ENCODE results near the gene SLC37A2. TPM values are rescaled to one million over a fixed set of nuclear protein-coding genes. Genes with fewer than 3 reads are reported as not detected.

Gene SLC37A2
- total and polyA plus RNA-seq, 2 of the 13 experiments (the other 11 are each of a cell fraction or from before 2014, with no cell fraction given) = 4.6 to 7.1 TPM

DNA sequence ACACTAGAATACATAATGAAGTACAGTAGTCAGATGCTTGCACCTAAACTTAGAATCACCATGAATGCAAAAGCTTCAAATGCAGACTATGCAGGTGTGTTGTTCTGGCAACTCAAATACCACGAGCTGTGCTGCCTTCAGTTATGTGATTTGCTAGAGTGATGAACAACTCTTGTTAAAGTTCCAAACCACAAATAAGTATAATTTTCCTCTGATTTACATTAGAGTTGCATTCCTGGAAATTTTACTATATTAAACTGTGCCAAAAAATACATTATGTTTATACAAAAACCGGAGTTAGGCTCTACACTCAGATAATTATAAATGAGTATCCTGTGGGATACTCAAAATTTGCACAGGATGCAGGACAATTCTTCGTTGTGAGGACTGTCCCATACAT, 45.4 kb downstream of the SLC37A2 start:
- CTCF ChIA-PET (ENCODE audit: low intra/inter-chr PET ratio, low total read pairs) = no interaction called here
- intact Hi-C loops (cut with micrococcal nuclease; ENCODE audit: unreplicated experiment) = no loop called here
- POLR2A ChIA-PET = no interaction called here
- no TSS peak for BruUV-seq (replicated peaks)
- Histone ChIP-seq H3K4me1 (ENCODE audit: insufficient read depth, low read length) (peaks cover 14% of the 10 kb centered on the region), H3K9ac (ENCODE audit: insufficient read depth, low read depth, low read length) (no peak overlapping the region), H3K4me2 (ENCODE audit: low read depth, low read length) (no peak overlapping the region), H3K9me3 (ENCODE audit: low read length) (no peaks in the 10 kb centered on the region), H3K27me3 (ENCODE audit: control insufficient read depth in 1 of 2, insufficient read depth in 2 of 2, low read length in 2 of 2) (no peaks in the 10 kb centered on the region; a peak in 1 of 5 replicates), H3K79me2 (ENCODE audit: insufficient read depth, low read length) (peaks cover 3% of the 10 kb centered on the region), H3K4me3 (replicated peaks in 1 of 3; ENCODE audit: insufficient read depth in 1 of 3, low read depth in 2 of 3, low read length in 3 of 3) (no peak overlapping the region), H4K20me1 (ENCODE audit: insufficient read depth, low read length) (no peaks in the 10 kb centered on the region), H2AFZ (ENCODE audit: low read length) (no peak overlapping the region), H3K36me3 (replicated peaks in 1 of 2; ENCODE audit: control insufficient read depth in 1 of 2, insufficient read depth in 2 of 2, low read length in 2 of 2) (no peaks in the 10 kb centered on the region), H3K27ac (ENCODE audit: extremely low read length, insufficient read depth, low read length) (no peak overlapping the region)
- 92% methylated on average over 3 of the region's 3 CpGs for WGBS (ENCODE audit: low lambda C conversion rate)
- FAIRE-seq (no peak), ATAC-seq (no peak), DNase-seq (ENCODE audit: low spot score) (no peak)
- TF ChIP-seq THAP11 (CRISPR knock-in tag; IDR thresholded peaks at IDR 0.05) (no peak), ZNF510 (CRISPR knock-in tag; IDR thresholded peaks at IDR 0.05; ENCODE audit: low read depth) (no peak)
- in situ Hi-C loops (cut with HindIII; ENCODE audit: extremely low pct_ligation_motif_present, low pct_unique_long_range_greater_than_20kb) = no loop called here

- Histone ChIP-seq H3K27ac (ENCODE audit: extremely low read length, insufficient read depth, low read length) (no peak overlapping the region), H3K9me3 (ENCODE audit: low read length) (no peaks in the 10 kb centered on the region), H3K27me3 (ENCODE audit: control insufficient read depth in 1 of 2, insufficient read depth in 2 of 2, low read length in 2 of 2) (no peaks in the 10 kb centered on the region; a peak in 1 of 5 replicates), H3K36me3 (replicated peaks in 1 of 2; ENCODE audit: control insufficient read depth in 1 of 2, insufficient read depth in 2 of 2, low read length in 2 of 2) (no peaks in the 10 kb centered on the region), H3K4me2 (ENCODE audit: low read depth, low read length) (peak overlapping the region; percentile 85), H3K4me1 (ENCODE audit: insufficient read depth, low read length) (peaks cover 14% of the 10 kb centered on the region), H3K4me3 (replicated peaks in 1 of 3; ENCODE audit: insufficient read depth in 1 of 3, low read depth in 2 of 3, low read length in 3 of 3) (peak overlapping the region; percentile 72 to 94 (median 84)), H4K20me1 (ENCODE audit: insufficient read depth, low read length) (no peaks in the 10 kb centered on the region), H3K9ac (ENCODE audit: insufficient read depth, low read depth, low read length) (peak overlapping the region; percentile 82), H3K79me2 (ENCODE audit: insufficient read depth, low read length) (peaks cover 3% of the 10 kb centered on the region), H2AFZ (ENCODE audit: low read length) (peak overlapping the region; percentile 73)
- WGBS (ENCODE audit: low lambda C conversion rate) = 50% methylated on average over 4 of the region's 4 CpGs
- ATAC-seq = no peak
- ChIA-PET POLR2A (interaction anchor here (0.6 to 3.5 kb wide), 5 partner anchors 14 to 176 kb away, joined by 3 to 36 read pairs (median 6); partner anchors contain the start of gene CCDC15), CTCF (ENCODE audit: low intra/inter-chr PET ratio, low total read pairs) (no interaction called here)
- TF ChIP-seq HNF4A (CRISPR knock-in tag; IDR thresholded peaks at IDR 0.05) = no peak
- 0 out of 2 replicates have a peak, but pooled peaks have one; percentile 5 for TF ChIP-seq THAP7 (CRISPR knock-in tag; IDR thresholded peaks at IDR 0.05)
- TF ChIP-seq ZFX (CRISPR knock-in tag; IDR thresholded peaks at IDR 0.05; ENCODE audit: low read depth) = no peak
- TF ChIP-seq ZNF121 (CRISPR knock-in tag; IDR thresholded peaks at IDR 0.05) = no peak
- no peak for TF ChIP-seq ZNF800 (CRISPR knock-in tag; IDR thresholded peaks at IDR 0.05)
- in situ Hi-C loops (cut with HindIII; ENCODE audit: extremely low pct_ligation_motif_present, low pct_unique_long_range_greater_than_20kb) (no loop called here), intact Hi-C loops (cut with micrococcal nuclease; ENCODE audit: unreplicated experiment) (no loop called here)
- no TSS peak for BruUV-seq (replicated peaks)
- no peak for DNase-seq (ENCODE audit: low spot score)
- no peak for FAIRE-seq
Measured at GRCh38 chr11:125110506-125110905, 47.4 kb downstream of the SLC37A2 start.
